ENCODE data around the gene LRWD1.
"Not testable (repeated sequence)": the region's sequence is repeated elsewhere in the genome, so short reads cannot be mapped to it uniquely, and the experiment has no call there.

DNA sequence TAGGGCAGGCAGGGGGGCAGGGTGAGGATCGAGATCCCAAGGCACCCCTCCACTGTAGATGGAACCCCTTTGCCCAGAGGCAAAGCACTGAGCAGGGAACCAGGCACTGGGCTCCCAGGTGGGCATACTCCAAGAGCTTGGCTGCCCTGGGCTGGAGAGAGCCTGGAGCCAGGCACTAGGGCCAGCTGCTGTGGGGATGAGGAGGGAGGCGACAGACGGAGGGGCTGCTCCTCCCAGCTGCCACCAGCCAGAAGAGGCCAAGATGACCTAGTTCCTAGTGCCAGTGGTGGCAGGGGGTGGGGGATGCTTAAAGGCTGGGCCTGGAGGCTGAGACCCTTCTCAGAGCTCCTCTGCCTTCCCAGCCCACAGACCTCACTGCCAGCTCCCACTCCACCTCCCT is 51.1 kb downstream of the LRWD1 start:
- TF ChIP-seq, protein P1, sequence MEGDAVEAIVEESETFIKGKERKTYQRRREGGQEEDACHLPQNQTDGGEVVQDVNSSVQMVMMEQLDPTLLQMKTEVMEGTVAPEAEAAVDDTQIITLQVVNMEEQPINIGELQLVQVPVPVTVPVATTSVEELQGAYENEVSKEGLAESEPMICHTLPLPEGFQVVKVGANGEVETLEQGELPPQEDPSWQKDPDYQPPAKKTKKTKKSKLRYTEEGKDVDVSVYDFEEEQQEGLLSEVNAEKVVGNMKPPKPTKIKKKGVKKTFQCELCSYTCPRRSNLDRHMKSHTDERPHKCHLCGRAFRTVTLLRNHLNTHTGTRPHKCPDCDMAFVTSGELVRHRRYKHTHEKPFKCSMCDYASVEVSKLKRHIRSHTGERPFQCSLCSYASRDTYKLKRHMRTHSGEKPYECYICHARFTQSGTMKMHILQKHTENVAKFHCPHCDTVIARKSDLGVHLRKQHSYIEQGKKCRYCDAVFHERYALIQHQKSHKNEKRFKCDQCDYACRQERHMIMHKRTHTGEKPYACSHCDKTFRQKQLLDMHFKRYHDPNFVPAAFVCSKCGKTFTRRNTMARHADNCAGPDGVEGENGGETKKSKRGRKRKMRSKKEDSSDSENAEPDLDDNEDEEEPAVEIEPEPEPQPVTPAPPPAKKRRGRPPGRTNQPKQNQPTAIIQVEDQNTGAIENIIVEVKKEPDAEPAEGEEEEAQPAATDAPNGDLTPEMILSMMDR (conservative IDR thresholded peaks at IDR 0.05; ENCODE audit: low read length), result not testable (repeated sequence)
- not testable (repeated sequence) for TF ChIP-seq EZH2phosphoT487 (IDR thresholded peaks at IDR 0.05; ENCODE audit: borderline replicate concordance, low read depth, low read length)
